GM19463 (cell line): ENCODE measurements around the gene CNKSR2.

Source experiments
- ATAC-seq: cut with Tn5 transposase; IDR thresholded peaks from one replicate; pipeline ENCODE4 v1.9.1; 2021; ENCODE audit warnings: mild to moderate bottlenecking, moderate library complexity; ENCODE audit not compliant: unreplicated experiment

Gene CNKSR2

DNA sequence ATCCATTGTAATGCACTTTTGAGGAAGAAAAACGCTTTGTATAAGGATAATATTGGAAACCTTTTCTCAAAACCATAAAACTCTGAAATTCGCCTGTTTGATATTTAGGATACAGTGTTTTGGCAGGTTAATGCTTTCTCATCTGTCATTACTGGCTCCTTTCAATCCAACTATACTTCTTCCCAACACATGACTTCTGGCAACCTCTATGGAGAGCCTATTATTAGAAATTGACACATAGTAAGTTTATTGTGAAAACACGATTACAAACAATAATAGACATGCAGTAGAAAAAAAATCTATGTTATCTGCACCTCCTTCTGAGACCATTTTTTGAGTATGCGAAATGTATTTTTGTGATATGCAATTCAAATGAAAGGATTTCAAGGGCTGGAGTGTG, 288.5 kb downstream of the CNKSR2 start:
- ATAC-seq = no peak

DNA sequence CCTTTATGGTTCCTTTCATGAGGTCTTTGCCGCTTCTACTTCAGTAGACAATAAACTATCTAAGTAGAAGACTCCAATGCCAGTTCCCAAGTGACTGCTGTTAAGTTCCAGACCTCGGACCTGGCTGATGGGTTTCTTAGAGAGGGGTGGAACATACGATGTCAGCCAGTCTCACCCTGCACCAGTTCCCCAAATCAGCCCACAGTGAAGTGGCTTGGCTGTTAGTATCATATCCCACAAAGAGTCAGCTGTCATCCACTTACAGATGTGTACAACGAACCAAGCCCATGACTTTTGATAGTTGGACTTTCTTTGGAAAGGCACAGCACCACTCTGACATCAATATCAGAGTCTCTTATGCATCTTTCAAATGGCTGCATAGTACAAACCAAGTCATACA, 292.0 kb downstream of the CNKSR2 start:
- ATAC-seq = no peak

DNA sequence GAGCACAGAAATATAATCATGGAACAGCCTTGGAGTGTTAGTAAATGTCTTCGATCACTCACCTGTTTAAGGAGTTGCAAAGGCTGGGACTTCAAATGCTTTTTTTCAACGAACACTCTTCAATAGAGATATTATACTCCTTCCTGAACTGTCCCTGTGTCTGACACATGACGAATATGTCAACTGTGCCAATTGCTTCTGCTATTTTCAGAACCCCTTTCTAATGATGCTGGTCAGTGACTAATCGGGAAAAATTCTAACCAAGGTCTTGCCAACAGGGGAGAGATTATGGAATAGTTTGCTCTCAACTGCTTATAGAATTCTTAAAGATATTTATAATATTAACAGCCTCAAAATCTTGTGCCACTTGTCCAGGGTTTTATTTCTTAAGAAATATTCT, 292.5 kb downstream of the CNKSR2 start:
- no peak for ATAC-seq

DNA sequence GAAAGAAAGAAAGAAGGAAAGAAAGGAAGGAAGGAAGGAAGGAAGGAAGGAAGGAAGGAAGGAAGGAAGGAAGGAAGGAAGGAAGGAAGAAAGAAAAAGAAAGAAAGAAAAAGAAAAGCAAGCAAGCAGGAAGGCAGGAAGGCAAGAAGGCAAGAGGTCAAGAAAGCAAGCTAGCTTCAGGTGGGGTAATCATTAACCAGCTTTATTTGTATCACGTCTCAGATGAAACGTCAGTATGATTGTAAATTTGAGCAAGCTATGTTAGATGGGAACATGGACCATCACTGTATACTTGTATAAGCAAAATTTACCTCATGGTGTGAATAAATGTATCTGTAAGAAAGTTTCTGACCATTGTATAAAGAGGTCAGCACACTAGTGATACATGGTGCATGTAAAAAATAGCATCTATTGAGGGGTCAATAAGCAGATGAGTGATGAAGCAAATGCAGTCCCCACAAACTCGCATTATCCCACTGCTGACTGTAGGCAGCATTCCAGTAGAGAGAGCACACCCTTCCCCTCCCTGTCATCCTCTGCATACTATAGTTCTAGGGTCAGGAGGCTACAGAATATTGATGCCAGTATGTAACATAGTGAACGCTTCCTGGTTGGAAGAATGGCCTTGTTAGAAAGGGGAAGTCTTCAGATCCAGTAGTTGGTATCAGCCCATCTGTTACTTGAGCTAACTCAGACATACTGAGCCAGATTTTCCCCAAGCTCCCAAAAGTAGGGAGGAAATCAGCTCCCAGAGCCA, 300.4 kb downstream of the CNKSR2 start:
- no peak for ATAC-seq

DNA sequence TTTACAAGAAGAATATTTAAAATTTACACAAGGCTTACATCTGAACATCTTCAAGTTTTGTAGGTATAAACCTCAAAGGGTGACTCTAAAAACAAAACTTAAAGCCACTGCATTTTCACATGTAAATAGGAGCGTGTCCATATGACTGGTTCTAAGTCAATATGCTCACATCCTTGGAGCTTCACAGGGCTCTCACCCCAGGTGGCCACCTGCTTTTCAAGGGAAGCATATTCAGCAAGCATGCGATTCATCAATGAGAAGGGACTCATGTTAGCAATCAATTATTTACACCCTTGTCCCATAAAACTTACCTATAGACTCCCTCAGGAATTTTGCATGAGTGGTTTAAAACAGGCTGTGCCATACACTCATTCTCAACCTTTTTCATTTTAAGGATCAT, 301.7 kb downstream of the CNKSR2 start:
- no peak for ATAC-seq

DNA sequence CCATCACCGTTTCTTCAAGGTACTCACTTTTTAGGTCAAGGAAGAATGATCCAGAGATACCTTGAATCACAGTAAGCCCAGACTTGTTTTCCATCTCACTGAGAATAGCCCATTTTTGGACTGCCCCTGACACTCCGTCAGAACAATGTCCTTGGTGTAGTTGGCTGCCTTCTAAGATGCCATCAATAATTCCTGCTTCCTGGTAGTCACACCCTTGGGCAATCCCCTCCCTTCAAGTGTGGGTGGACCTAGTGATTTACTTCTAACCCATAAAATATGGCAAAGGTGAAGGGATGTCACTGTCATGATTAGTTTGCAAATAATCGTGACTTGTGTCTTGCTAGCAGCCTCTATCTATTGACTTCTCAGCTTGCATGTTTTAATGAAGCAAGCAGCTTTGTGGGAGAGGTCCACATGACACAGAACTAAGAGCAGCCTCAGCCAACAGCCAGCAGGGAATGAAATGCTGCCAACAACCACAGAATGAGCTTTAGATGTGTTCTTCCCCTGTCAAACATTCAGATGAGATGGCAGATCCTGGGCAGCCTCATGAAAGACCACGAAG, 303.9 kb downstream of the CNKSR2 start:
- ATAC-seq = no peak

DNA sequence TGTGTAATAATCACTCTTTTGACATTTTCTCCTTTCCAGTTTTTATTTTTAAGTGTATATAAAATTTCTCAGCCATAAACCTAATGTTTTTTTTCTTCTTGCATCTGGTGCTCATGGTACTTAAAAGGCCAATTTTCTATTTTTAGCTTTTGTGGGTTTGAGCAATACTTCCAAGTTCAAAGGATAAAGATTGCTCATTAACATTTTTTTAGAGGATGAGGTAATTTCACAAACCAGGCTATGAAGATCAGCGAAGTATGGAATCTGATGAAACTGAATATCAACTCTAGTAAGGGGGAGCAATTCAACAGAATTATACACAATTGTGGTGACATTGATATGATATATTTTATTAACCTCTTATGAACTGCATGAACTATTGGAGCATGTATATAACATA, 309.7 kb downstream of the CNKSR2 start:
- ATAC-seq = no peak

DNA sequence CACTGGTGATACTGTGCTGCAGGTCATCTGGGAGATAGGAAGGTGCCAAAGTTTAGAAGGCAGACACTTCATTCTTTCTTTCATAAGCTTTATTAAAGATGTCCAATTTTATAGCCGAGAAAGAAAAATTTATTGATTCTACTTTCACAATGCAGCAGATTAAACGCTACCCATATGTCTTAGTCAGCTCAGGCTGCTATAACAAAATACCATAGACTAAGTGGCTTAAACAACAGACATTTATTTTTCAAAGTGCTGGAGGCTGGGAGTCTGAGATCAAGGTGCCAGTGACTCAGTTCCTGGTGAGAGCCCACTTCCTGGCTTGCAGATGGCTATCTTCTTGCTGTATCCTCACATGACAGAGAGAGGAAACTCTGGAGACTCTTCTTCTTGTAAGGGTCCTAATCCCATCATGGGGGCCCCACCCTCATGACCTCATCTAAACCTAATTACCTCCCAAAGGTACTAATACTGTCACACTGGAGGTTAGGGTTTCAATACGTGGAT, 317.3 kb downstream of the CNKSR2 start:
- ATAC-seq = no peak

DNA sequence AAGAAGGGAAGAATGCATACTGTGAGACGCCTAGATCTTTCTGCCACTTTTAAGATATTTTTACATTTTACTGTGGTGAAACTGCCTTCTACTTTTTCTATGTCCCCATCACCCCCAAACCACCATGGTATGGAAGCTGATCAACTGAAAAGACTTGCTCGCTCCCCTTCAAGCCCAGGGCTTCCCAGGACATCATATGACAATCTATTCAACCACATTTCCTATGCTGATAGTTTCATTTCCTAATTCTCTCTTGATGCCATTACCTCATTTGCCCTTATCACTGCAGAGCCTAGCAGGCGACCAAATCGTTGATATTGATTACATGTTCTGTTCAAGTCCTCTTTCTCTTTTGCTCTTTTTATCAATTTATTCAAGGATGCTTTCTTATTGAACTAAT, 324.1 kb downstream of the CNKSR2 start:
- ATAC-seq = no peak

DNA sequence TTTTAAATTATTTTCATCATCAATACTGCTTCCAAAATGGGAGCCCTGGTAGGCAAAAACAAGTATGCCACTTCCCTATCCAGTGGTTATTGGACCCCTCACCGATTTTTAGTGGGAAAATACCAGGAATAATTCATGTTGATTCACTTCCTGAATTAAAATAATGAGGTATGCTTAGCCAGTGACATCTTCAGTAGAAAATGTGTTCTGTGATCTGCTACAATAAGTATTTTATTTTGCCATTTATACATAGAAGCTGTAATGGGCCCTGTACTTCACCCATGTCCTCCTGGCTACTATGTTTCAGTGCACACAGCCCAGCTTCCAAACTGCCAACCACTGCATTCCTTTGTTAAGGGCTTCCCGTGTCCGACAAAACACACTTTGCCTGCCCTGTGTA, 324.9 kb downstream of the CNKSR2 start:
- no peak for ATAC-seq

DNA sequence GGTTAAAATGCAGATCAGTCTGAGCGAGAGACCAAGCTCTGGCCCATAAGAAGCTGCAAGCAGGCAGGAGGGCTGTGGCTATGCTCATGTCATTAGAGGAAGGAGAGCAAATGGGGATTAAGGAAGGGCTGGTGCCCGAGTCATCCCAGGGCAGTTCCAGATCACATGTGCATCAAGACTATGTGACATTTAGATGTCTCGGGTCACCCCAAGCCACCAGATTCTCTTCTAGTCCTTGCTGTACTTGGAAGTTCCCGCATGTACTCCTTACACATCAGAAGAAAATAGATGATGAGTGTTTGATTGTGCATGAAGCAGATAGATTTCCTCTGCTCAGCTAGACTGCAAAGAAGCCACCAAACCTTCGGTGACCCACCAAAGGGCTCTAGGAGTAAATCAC, 326.1 kb downstream of the CNKSR2 start:
- ATAC-seq = no peak

DNA sequence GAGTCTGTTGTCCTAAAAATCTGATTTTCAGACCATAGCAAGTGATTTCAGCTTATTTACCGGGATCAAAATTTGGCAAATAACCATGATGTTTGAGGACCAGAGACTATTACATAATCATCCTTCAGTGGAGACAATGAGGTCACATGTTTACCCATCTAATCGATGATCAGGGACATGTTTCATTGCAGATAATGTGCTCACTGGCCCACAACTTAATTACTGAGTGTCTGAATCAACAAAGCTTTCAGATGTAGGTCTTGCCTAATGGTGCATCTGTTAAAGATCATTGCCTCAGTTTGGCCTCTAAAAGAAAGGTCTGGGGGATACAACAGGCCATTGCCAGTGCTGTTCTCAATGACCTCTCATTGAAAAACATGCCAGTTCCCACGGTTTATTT, 326.7 kb downstream of the CNKSR2 start:
- ATAC-seq = no peak

DNA sequence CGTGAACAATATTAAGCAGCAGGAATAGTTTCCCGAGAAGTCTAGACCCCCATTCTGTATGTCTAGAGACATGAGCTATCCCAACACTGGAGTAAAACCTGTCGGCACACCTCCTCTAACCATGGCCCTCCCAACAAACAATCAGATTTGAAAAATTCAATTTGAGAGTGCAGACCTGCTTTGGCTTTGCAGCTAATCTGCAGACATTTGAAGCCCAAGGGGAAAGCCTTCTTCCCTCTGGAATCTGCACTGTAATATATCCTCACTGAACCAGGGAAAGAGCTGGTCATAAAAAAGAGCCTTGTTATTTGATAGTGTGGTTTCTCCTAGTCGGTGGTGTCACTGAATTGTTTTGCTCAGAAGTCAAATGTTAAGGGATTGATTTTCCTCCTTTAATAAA, 328.5 kb downstream of the CNKSR2 start:
- no peak for ATAC-seq
